Hepatocyte (in vitro differentiated cells): Measurements from ENCODE around the gene REXO1. TPM values are rescaled to one million over a fixed set of nuclear protein-coding genes. Genes with fewer than 3 reads are reported as not detected.

ENCODE experiments used
- DNase-seq: peaks from one replicate; pipeline ENCODE4 v3.0.0-alpha.2; 2016; ENCODE audit warnings: low spot score
- H2AFZ ChIP-seq: fragments of 200-600 bp; sonication (generic); 2 replicates; pipeline ENCODE4 v1.6.0; 2016; ENCODE audit warnings: antibody characterized with exemption, mild to moderate bottlenecking
- H3K27ac ChIP-seq: fragments of 200-600 bp; sonication (generic); 2 replicates; pipeline ENCODE4 v1.5.1; 2016; ENCODE audit warnings: mild to moderate bottlenecking
- H3K27me3 ChIP-seq: fragments of 200-600 bp; sonication (generic); 2 replicates; pipeline ENCODE4 v1.6.1; 2016
- H3K36me3 ChIP-seq: fragments of 200-600 bp; sonication (generic); replicated peaks from 2 replicates; pipeline ENCODE4 v1.5.1; 2016; ENCODE audit warnings: low read depth; ENCODE audit not compliant: insufficient read depth
- H3K4me1 ChIP-seq: fragments of 200-600 bp; sonication (generic); 2 replicates; pipeline ENCODE4 v1.5.1; 2016; ENCODE audit warnings: mild to moderate bottlenecking, moderate library complexity; ENCODE audit not compliant: insufficient read depth
- H3K4me2 ChIP-seq: fragments of 200-600 bp; sonication (generic); 2 replicates; pipeline ENCODE4 v1.6.0; 2016
- H3K4me3 ChIP-seq: fragments of 200-600 bp; sonication (generic); 2 replicates; pipeline ENCODE4 v1.5.1; 2016; ENCODE audit warnings: mild to moderate bottlenecking
- H3K79me2 ChIP-seq: fragments of 200-600 bp; sonication (generic); 2 replicates; pipeline ENCODE4 v1.6.0; 2017; ENCODE audit warnings: mild to moderate bottlenecking
- H3K9me2 ChIP-seq: fragments of 200-600 bp; sonication (generic); replicated peaks from 2 replicates; pipeline ENCODE4 v1.6.0; 2017; ENCODE audit warnings: mild to moderate bottlenecking; ENCODE audit not compliant: insufficient read depth
- H3K9me3 ChIP-seq: fragments of 200-600 bp; sonication (generic); 2 replicates; pipeline ENCODE4 v1.5.1; 2016; ENCODE audit warnings: low read depth, mild to moderate bottlenecking
- H4K20me1 ChIP-seq: fragments of 200-600 bp; sonication (generic); 2 replicates; pipeline ENCODE4 v1.6.0; 2016; ENCODE audit warnings: mild to moderate bottlenecking; ENCODE audit not compliant: insufficient read depth, poor library complexity, severe bottlenecking
- CTCF ChIP-seq: fragments of 200-600 bp; sonication (generic); IDR thresholded peaks from 2 replicates; pipeline ENCODE4 v1.5.1; 2016; ENCODE audit warnings: antibody characterized with exemption, mild to moderate bottlenecking; ENCODE audit not compliant: poor library complexity
- EZH2 ChIP-seq: fragments of 200-600 bp; sonication (generic); IDR thresholded peaks from 2 replicates; pipeline ENCODE4 v1.6.1; 2016; ENCODE audit warnings: antibody characterized with exemption, mild to moderate bottlenecking, borderline replicate concordance
- EZH2phosphoT487 ChIP-seq: fragments of 200-600 bp; sonication (generic); IDR thresholded peaks from one replicate; pipeline ENCODE4 v1.6.1; 2018; ENCODE audit warnings: antibody characterized with exemption, mild to moderate bottlenecking, low read depth, moderate library complexity; ENCODE audit not compliant: unreplicated experiment, severe bottlenecking
- WGBS: methylation state at CpG from one replicate; pipeline ENCODE4 v1.1.6; 2016; ENCODE audit warnings: low lambda C conversion rate; ENCODE audit errors: missing lambda C conversion rate; 5-methylcytosine and 5-hydroxymethylcytosine counted together
- polyA plus RNA-seq: library from polyadenylated mRNA; unstranded; fragments of >200 nt; fragmentation: Nextera tagmentation; extraction: Ambion mirVana; gene quantifications from 2 replicates; pipeline ENCODE4 v1.2.1, GENCODE V29; 2016
- total RNA-seq: library from RNA; depleted of rRNA; stranded (reverse); fragments of >200 nt; gene quantifications from 2 replicates; pipeline ENCODE4 v1.2.3, GENCODE V29; 2014

REXO1 gene
- total and polyA plus RNA-seq, 2 experiments from 2014 or later, result 13.4 to 22.8 TPM

- WGBS, result 41% methylated on average over 19 of the region's 23 CpGs
- H3K27ac ChIP-seq, result no peak overlapping the region
- no peaks in the 10 kb centered on the region for H3K4me1 ChIP-seq
- H3K9me3 ChIP-seq, result no peaks in the 10 kb centered on the region
- peaks cover 78% of the 10 kb centered on the region for H4K20me1 ChIP-seq
- peak overlapping the region; percentile 39 for H3K4me2 ChIP-seq
- no peaks in the 10 kb centered on the region for H3K9me2 ChIP-seq
- DNase-seq, result peak; percentile 56
- no peaks in the 10 kb centered on the region for H3K36me3 ChIP-seq
- H2AFZ ChIP-seq, result no peak overlapping the region
- peaks cover 93% of the 10 kb centered on the region for H3K79me2 ChIP-seq
- H3K27me3 ChIP-seq, result no peaks in the 10 kb centered on the region
- peak; percentile 90 for TF ChIP-seq CTCF
- TF ChIP-seq EZH2phosphoT487, result no peak
- H3K4me3 ChIP-seq, result no peak overlapping the region
Observed at GRCh38 chr19:1837625-1838105, 10.6 kb downstream of the REXO1 start.

- Histone ChIP-seq H3K4me1 (no peaks in the 10 kb centered on the region), H3K79me2 (peaks cover 88% of the 10 kb centered on the region), H3K4me2 (peak overlapping the region; percentile 39), H2AFZ (no peak overlapping the region), H3K9me2 (no peaks in the 10 kb centered on the region), H3K27me3 (no peaks in the 10 kb centered on the region), H3K4me3 (no peak overlapping the region), H4K20me1 (peaks cover 74% of the 10 kb centered on the region), H3K36me3 (no peaks in the 10 kb centered on the region), H3K27ac (no peak overlapping the region), H3K9me3 (no peaks in the 10 kb centered on the region)
- TF ChIP-seq CTCF (no peak), EZH2 (no peak), EZH2phosphoT487 (no peak)
- WGBS, result 77% methylated on average over 10 of the region's 11 CpGs
- no peak for DNase-seq
Observed at GRCh38 chr19:1837222-1837565, 11.1 kb downstream of the REXO1 start.

GRCh38 chr19:1836458-1837221 is 11.6 kb downstream of the REXO1 start:
- TF ChIP-seq EZH2phosphoT487 (no peak), EZH2 (no peak)
- Histone ChIP-seq H3K79me2 (peaks cover 87% of the 10 kb centered on the region), H2AFZ (no peak overlapping the region), H3K9me2 (no peaks in the 10 kb centered on the region), H3K4me1 (no peaks in the 10 kb centered on the region), H3K36me3 (no peaks in the 10 kb centered on the region), H4K20me1 (peaks cover 68% of the 10 kb centered on the region), H3K4me3 (no peak overlapping the region), H3K4me2 (no peak overlapping the region), H3K27ac (no peak overlapping the region), H3K9me3 (no peaks in the 10 kb centered on the region), H3K27me3 (no peaks in the 10 kb centered on the region)
- 83% methylated on average over 29 of the region's 31 CpGs for WGBS
- DNase-seq, result no peak

- WGBS, result 95% methylated on average over 14 of the region's 15 CpGs
- H3K4me1 ChIP-seq, result no peaks in the 10 kb centered on the region
- H3K36me3 ChIP-seq, result no peaks in the 10 kb centered on the region
- no peaks in the 10 kb centered on the region for H3K9me3 ChIP-seq
- TF ChIP-seq EZH2phosphoT487 (no peak), EZH2 (no peak), CTCF (no peak)
- H3K27me3 ChIP-seq, result no peaks in the 10 kb centered on the region
- peaks cover 64% of the 10 kb centered on the region for H3K79me2 ChIP-seq
- peaks cover 48% of the 10 kb centered on the region for H4K20me1 ChIP-seq
- no peak overlapping the region for H2AFZ ChIP-seq
- DNase-seq, result no peak
- no peaks in the 10 kb centered on the region for H3K9me2 ChIP-seq
- no peak overlapping the region for H3K27ac ChIP-seq
- no peak overlapping the region for H3K4me3 ChIP-seq
- H3K4me2 ChIP-seq, result no peak overlapping the region
Observed at GRCh38 chr19:1833540-1833939, 14.7 kb downstream of the REXO1 start.
